Karpas-422 (cell line): ENCODE results near the gene PRKCH. TPM values are rescaled to one million over a fixed set of nuclear protein-coding genes. Genes with fewer than 3 reads are reported as not detected.

ENCODE experiments used
- DNase-seq: peaks from one replicate; pipeline ENCODE4 v3.0.0-alpha.2; 2015
- H2AFZ ChIP-seq: fragments of 200-600 bp; sonication (generic); 2 replicates; pipeline ENCODE4 v1.6.1; 2014; ENCODE audit warnings: antibody characterized with exemption, low read length, mixed read lengths
- H3K27ac ChIP-seq: fragments of 200-600 bp; sonication (generic); 2 replicates; pipeline ENCODE4 v1.5.1; 2014; ENCODE audit warnings: mild to moderate bottlenecking, low read length, moderate library complexity
- H3K27me3 ChIP-seq: fragments of 200-600 bp; sonication (generic); 2 replicates; pipeline ENCODE4 v1.6.1; 2014; ENCODE audit warnings: low read length, mixed read lengths
- H3K36me3 ChIP-seq: fragments of 200-600 bp; sonication (generic); 2 replicates; pipeline ENCODE4 v1.6.1; 2014; ENCODE audit warnings: low read length, mixed read lengths; ENCODE audit not compliant: insufficient read depth
- H3K4me1 ChIP-seq: fragments of 200-600 bp; sonication (generic); 2 replicates; pipeline ENCODE4 v1.6.1; 2014; ENCODE audit warnings: mild to moderate bottlenecking, low read length, mixed read lengths
- H3K4me2 ChIP-seq: fragments of 200-600 bp; sonication (generic); 2 replicates; pipeline ENCODE4 v1.6.1; 2014; ENCODE audit warnings: low read length, low read depth, mild to moderate bottlenecking; ENCODE audit not compliant: poor library complexity, severe bottlenecking
- H3K4me3 ChIP-seq: fragments of 200-600 bp; sonication (generic); 2 replicates; pipeline ENCODE4 v1.5.1; 2014; ENCODE audit warnings: mild to moderate bottlenecking, antibody characterized with exemption, low read length, mixed read lengths
- H3K79me2 ChIP-seq: fragments of 200-600 bp; sonication (generic); 2 replicates; pipeline ENCODE4 v1.6.1; 2014; ENCODE audit warnings: mild to moderate bottlenecking, low read length, mixed read lengths
- H3K9ac ChIP-seq: fragments of 200-600 bp; sonication (generic); 2 replicates; pipeline ENCODE4 v1.6.0; 2014; ENCODE audit warnings: low read length
- H3K9me2 ChIP-seq: fragments of 200-600 bp; sonication (generic), shearing (Covaris generic); replicated peaks from 2 replicates; pipeline ENCODE4 v1.6.0; 2014; ENCODE audit warnings: mild to moderate bottlenecking, low read length, moderate library complexity; ENCODE audit not compliant: insufficient read depth
- H3K9me3 ChIP-seq: fragments of 300-700, 200-600 bp; sonication (generic); 2 replicates; pipeline ENCODE4 v1.6.1; 2014; ENCODE audit warnings: low read length, mixed read lengths
- H4K20me1 ChIP-seq: fragments of 200-600 bp; sonication (generic); 2 replicates; pipeline ENCODE4 v1.6.1; 2014; ENCODE audit warnings: mild to moderate bottlenecking, antibody characterized with exemption, low read length, low read depth; ENCODE audit not compliant: insufficient read depth
- total RNA-seq: library from RNA; depleted of rRNA; stranded (reverse); fragments of >200 nt; shearing (Covaris generic); gene quantifications from 2 replicates; pipeline ENCODE4 v1.2.3, GENCODE V29; 2014; ENCODE audit warnings: low replicate concordance

The PRKCH gene
- total RNA-seq, 1 experiment from 2014 or later, result 7.0 TPM

- Histone ChIP-seq H3K4me3 (no peak overlapping the region), H2AFZ (no peak overlapping the region)
Measured at GRCh38 chr14:61491224-61491623, 169.8 kb downstream of the PRKCH start.

DNA sequence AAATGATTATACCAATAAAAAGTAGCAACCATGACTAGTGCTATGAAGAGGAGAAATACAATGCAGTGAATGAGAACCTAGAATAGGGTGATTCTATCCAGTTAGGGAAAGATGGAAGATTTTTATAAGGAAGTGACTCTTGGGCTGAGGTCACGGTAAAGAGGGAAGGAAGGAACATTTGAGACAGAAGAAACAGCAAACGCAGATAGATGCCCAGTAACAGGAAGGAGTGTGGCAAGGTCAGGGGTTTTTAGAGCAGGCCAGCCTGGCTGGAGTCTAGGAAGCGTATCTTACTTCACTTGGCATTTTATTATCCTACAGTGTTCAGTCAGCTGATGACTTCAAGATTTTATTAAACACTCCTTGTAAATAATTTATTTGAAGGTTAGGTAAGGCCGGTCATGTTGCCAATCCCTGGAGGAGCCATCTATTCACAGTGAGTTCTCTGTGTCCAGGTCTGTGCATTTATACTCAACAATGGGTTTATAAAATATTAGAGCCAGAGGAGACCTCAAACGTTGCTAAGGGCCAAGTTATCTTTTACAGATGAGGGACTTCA is 170.6 kb downstream of the PRKCH start:
- Histone ChIP-seq H3K4me3 (no peak overlapping the region), H3K27me3 (no peaks in the 10 kb centered on the region), H3K27ac (no peak overlapping the region), H3K4me2 (no peak overlapping the region), H3K36me3 (no peaks in the 10 kb centered on the region), H3K79me2 (no peaks in the 10 kb centered on the region), H3K9me3 (no peaks in the 10 kb centered on the region), H3K9ac (no peak overlapping the region), H3K4me1 (peaks cover 4% of the 10 kb centered on the region), H3K9me2 (no peaks in the 10 kb centered on the region), H2AFZ (no peak overlapping the region), H4K20me1 (no peaks in the 10 kb centered on the region)
- DNase-seq, result no peak

More at GRCh38 chr14:61491224-61491623, 169.8 kb downstream of the PRKCH start:
- H3K4me1 ChIP-seq, result peaks cover 4% of the 10 kb centered on the region
- H4K20me1 ChIP-seq, result no peaks in the 10 kb centered on the region
- no peak overlapping the region for H3K9ac ChIP-seq
- H3K9me2 ChIP-seq, result no peaks in the 10 kb centered on the region
- no peaks in the 10 kb centered on the region for H3K36me3 ChIP-seq
- H3K4me2 ChIP-seq, result no peak overlapping the region
- no peak overlapping the region for H3K27ac ChIP-seq
- DNase-seq, result no peak
- H3K27me3 ChIP-seq, result no peaks in the 10 kb centered on the region
- H3K9me3 ChIP-seq, result no peaks in the 10 kb centered on the region
- H3K79me2 ChIP-seq, result no peaks in the 10 kb centered on the region

DNA sequence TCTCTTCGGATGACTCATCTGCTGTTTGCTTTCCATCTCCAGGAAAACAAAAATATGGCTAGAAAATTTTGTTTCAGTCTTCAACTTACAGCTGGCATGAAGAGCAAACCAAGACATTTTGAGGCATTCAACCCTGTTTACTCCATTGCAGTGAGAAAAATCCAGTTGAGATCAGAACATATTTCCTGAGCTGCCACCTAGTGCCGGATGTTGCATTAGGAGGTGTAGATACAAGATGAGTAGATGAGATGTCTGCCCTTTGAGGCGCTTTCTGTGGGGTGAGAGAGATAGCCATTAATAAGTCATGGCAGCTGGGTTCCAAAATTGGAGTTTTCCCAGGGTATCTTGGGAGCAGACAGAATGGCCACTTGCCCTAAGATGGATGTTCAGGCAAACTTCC is 171.1 kb downstream of the PRKCH start:
- peak; percentile 66 for DNase-seq
- no peaks in the 10 kb centered on the region for H3K79me2 ChIP-seq
- no peak overlapping the region for H3K4me2 ChIP-seq
- no peak overlapping the region for H2AFZ ChIP-seq
- no peak overlapping the region for H3K4me3 ChIP-seq
- H3K4me1 ChIP-seq, result peaks cover 4% of the 10 kb centered on the region
- no peak overlapping the region for H3K9ac ChIP-seq
- H3K27me3 ChIP-seq, result no peaks in the 10 kb centered on the region
- H4K20me1 ChIP-seq, result no peaks in the 10 kb centered on the region
- no peaks in the 10 kb centered on the region for H3K9me2 ChIP-seq
- no peaks in the 10 kb centered on the region for H3K9me3 ChIP-seq
- H3K36me3 ChIP-seq, result no peaks in the 10 kb centered on the region
- H3K27ac ChIP-seq, result no peak overlapping the region

- H3K79me2 ChIP-seq, result no peaks in the 10 kb centered on the region
- H3K27me3 ChIP-seq, result no peaks in the 10 kb centered on the region
- H3K4me3 ChIP-seq, result no peak overlapping the region
- H3K27ac ChIP-seq, result no peak overlapping the region
- DNase-seq, result no peak
- H2AFZ ChIP-seq, result no peak overlapping the region
- H4K20me1 ChIP-seq, result no peaks in the 10 kb centered on the region
- H3K4me1 ChIP-seq, result peaks cover 4% of the 10 kb centered on the region
- H3K36me3 ChIP-seq, result no peaks in the 10 kb centered on the region
- no peak overlapping the region for H3K9ac ChIP-seq
- H3K9me3 ChIP-seq, result no peaks in the 10 kb centered on the region
- H3K4me2 ChIP-seq, result no peak overlapping the region
- no peaks in the 10 kb centered on the region for H3K9me2 ChIP-seq
Measured at GRCh38 chr14:61493239-61493638, 171.9 kb downstream of the PRKCH start.

DNA sequence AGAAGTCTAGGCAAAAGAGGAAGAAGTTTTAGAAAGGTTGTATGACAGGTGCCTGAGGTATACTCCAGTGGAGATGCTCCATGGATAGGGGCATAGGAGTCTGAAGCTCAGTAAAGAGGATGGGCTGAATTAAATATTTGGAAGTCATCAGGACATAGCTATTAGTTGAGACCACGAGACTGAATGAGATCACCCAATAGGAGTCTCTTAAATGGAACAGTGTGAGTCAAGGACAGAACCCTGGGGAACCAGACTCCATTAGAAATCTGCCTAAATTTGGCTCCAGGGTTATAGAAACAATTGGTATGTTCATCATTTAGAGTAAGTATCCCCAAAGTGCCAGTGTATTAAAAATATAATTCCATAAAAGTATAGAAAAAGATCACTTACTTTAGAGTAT is 172.6 kb downstream of the PRKCH start:
- no peaks in the 10 kb centered on the region for H3K9me3 ChIP-seq
- H4K20me1 ChIP-seq, result no peaks in the 10 kb centered on the region
- no peak overlapping the region for H2AFZ ChIP-seq
- no peak overlapping the region for H3K4me3 ChIP-seq
- H3K27me3 ChIP-seq, result no peaks in the 10 kb centered on the region
- no peaks in the 10 kb centered on the region for H3K36me3 ChIP-seq
- no peak overlapping the region for H3K9ac ChIP-seq
- no peak for DNase-seq
- H3K4me2 ChIP-seq, result no peak overlapping the region
- no peaks in the 10 kb centered on the region for H3K9me2 ChIP-seq
- no peaks in the 10 kb centered on the region for H3K79me2 ChIP-seq
- peaks cover 9% of the 10 kb centered on the region for H3K4me1 ChIP-seq
- no peak overlapping the region for H3K27ac ChIP-seq

DNA sequence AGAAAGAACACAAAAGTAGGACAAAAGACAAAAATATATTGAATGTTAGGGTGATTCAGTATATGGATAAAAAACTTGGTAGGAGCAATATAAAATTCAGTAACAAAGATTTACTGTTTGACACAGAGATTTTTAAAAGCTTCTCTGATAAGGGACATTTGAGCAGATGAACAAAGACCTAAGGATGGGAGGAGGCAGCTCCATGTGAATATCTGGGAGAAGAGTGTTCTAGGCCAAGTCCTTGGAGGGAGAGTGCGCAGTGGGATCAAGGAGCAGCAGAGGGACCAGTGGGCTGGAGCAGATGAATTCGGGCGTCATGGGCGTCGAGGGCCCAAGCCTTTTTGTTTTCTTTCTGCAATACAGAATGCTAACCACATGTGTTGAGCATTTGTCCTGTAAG is 174.4 kb downstream of the PRKCH start:
- no peaks in the 10 kb centered on the region for H4K20me1 ChIP-seq
- H3K36me3 ChIP-seq, result no peaks in the 10 kb centered on the region
- H2AFZ ChIP-seq, result no peak overlapping the region
- no peak overlapping the region for H3K27ac ChIP-seq
- no peaks in the 10 kb centered on the region for H3K79me2 ChIP-seq
- H3K4me1 ChIP-seq, result peaks cover 27% of the 10 kb centered on the region
- no peaks in the 10 kb centered on the region for H3K9me3 ChIP-seq
- H3K27me3 ChIP-seq, result no peaks in the 10 kb centered on the region
- no peak overlapping the region for H3K4me2 ChIP-seq
- no peak for DNase-seq
- H3K9me2 ChIP-seq, result no peaks in the 10 kb centered on the region
- no peak overlapping the region for H3K4me3 ChIP-seq
- no peak overlapping the region for H3K9ac ChIP-seq

GRCh38 chr14:61498303-61498702 is 176.9 kb downstream of the PRKCH start:
- Histone ChIP-seq H3K4me1 (peaks cover 48% of the 10 kb centered on the region), H3K9me3 (no peaks in the 10 kb centered on the region), H3K79me2 (no peaks in the 10 kb centered on the region), H4K20me1 (no peaks in the 10 kb centered on the region), H3K4me2 (no peak overlapping the region), H3K4me3 (no peak overlapping the region), H3K9me2 (no peaks in the 10 kb centered on the region), H2AFZ (no peak overlapping the region), H3K27me3 (no peaks in the 10 kb centered on the region), H3K36me3 (no peaks in the 10 kb centered on the region), H3K9ac (no peak overlapping the region), H3K27ac (no peak overlapping the region)
- DNase-seq, result no peak

- no peaks in the 10 kb centered on the region for H3K36me3 ChIP-seq
- H3K9me2 ChIP-seq, result no peaks in the 10 kb centered on the region
- no peak overlapping the region for H3K4me3 ChIP-seq
- peaks cover 53% of the 10 kb centered on the region for H3K4me1 ChIP-seq
- no peaks in the 10 kb centered on the region for H3K79me2 ChIP-seq
- H3K9ac ChIP-seq, result 0 out of 2 replicates have a peak overlapping the region, but pooled peaks have one; percentile 3
- H3K9me3 ChIP-seq, result no peaks in the 10 kb centered on the region
- no peak overlapping the region for H3K4me2 ChIP-seq
- no peaks in the 10 kb centered on the region for H3K27me3 ChIP-seq
- no peak overlapping the region for H3K27ac ChIP-seq
- H4K20me1 ChIP-seq, result no peaks in the 10 kb centered on the region
- H2AFZ ChIP-seq, result peak overlapping the region; percentile 45; the same call in 1 of the 2 replicates
- DNase-seq, result no peak
Measured at GRCh38 chr14:61498811-61499210, 177.4 kb downstream of the PRKCH start.
